ENCODE results near the gene STMND1.

The STMND1 gene

DNA sequence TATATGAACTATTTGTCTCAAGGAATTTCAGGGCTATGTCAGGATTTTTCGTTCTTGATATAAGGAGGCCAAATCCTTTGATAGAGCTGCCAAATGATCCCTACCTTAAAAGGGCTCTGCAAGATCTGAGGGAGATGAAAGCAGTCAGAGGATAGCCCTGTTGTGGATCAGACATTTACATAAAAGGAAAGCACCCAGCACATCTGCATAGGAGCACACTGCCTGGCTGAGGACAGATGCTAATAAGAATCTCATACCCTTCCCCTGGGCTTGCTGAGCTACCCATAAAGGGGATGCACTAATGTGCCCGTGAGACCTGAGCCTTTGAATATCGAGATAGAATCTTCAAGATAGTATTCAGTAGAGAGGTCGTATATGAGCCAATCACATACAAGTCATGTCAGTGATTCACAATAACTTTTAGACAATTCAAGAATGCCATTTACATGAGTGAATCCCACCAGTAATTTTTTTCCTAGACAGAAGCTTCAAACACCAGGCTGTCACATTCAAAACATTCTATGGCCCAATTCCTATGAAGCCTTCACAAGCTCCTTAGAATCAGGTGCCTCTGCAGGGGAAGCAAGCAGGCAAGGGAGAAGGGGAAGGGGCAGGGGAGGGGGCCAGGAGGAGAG, 71.1 kb downstream of the STMND1 start:
- DNase-seq (ENCODE audit: low read depth): no peak
- no peak for TF ChIP-seq CTCF (IDR thresholded peaks at IDR 0.05; ENCODE audit: control insufficient read depth, extremely low read depth, insufficient read depth)
- no peak overlapping the region for H3K4me3 ChIP-seq (ENCODE audit: low read depth, low read length)

- H3K4me3 ChIP-seq (ENCODE audit: low read depth, low read length): no peak overlapping the region
- TF ChIP-seq CTCF (IDR thresholded peaks at IDR 0.05; ENCODE audit: control insufficient read depth, extremely low read depth, insufficient read depth): no peak
- no peak for DNase-seq (ENCODE audit: low read depth)
Measured at GRCh38 chr6:17178326-17178725, 76.5 kb downstream of the STMND1 start.

DNA sequence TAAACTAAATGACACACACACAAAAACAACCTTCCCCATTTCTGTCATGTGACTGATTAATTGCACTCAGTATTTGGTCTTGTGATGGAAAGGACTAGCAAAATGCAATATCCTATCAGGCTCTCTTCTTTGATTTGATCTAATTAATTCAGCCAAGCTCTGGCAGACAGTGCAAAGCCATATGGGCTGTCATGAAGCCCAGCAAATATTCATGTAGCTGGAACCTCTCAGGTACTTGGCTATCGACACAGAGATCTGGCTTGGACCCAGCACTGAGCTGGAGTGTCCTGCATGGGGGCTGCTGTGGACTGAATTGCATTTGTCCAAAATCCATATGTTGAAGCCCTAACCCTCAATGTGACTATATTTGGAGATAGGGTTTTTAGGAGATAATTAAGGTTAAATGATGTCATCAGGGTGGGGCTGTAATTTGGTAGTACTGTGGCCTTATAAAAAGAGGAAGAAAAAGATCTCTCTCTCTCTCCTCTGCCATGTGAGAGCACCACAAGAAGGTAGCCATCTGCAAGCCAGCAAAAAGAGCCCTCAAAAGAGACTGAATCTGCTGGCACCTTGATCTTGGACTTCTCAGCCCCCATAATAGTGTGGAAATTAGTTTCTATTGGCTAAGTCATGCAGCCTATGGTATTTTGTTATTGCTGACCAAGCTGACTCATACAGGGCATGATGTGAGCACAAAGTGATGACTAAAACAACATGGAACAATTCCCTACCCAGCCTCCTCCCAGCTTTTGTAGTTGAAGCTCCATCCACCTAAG, 77.1 kb downstream of the STMND1 start:
- DNase-seq (ENCODE audit: low read depth): no peak
- no peak overlapping the region for H3K4me3 ChIP-seq (ENCODE audit: low read depth, low read length)
- TF ChIP-seq CTCF (IDR thresholded peaks at IDR 0.05; ENCODE audit: control insufficient read depth, extremely low read depth, insufficient read depth): no peak

- TF ChIP-seq CTCF (IDR thresholded peaks at IDR 0.05; ENCODE audit: control insufficient read depth, extremely low read depth, insufficient read depth): no peak
- DNase-seq (ENCODE audit: low read depth): no peak
- H3K4me3 ChIP-seq (ENCODE audit: low read depth, low read length): no peak overlapping the region
Measured at GRCh38 chr6:17179530-17180073, 77.8 kb downstream of the STMND1 start.

Data from LNCaP clone FGC (cell line).